IPS-15b (cell line): Measurements from ENCODE around the gene NGF.
A peak's percentile ranks its signal among the peaks of the same experiment; 100 is the strongest.
"Not testable (repeated sequence)": the region's sequence is repeated elsewhere in the genome, so short reads cannot be mapped to it uniquely, and the experiment has no call there.

Experiments
- H3K27me3 ChIP-seq: one replicate; pipeline ENCODE4 v1.6.1; 2013; ENCODE audit warnings: low read length; ENCODE audit not compliant: control insufficient read depth, insufficient read depth
- H3K36me3 ChIP-seq: one replicate; pipeline ENCODE4 v1.6.1; 2013; ENCODE audit warnings: low read length; ENCODE audit not compliant: control insufficient read depth, insufficient read depth
- H3K4me1 ChIP-seq: one replicate; pipeline ENCODE4 v1.6.1; 2013; ENCODE audit warnings: mild to moderate bottlenecking, low read length; ENCODE audit not compliant: control insufficient read depth, insufficient read depth
- H3K4me3 ChIP-seq: one replicate; pipeline ENCODE4 v1.5.1; 2013; ENCODE audit warnings: low read depth, low read length
- H3K9ac ChIP-seq: one replicate; pipeline ENCODE4 v1.6.1; 2013; ENCODE audit warnings: low read depth, mild to moderate bottlenecking, low read length
- H3K9me3 ChIP-seq: one replicate; pipeline ENCODE4 v1.6.1; 2013; ENCODE audit warnings: mild to moderate bottlenecking, low read length; ENCODE audit not compliant: control insufficient read depth, insufficient read depth

Gene NGF

DNA sequence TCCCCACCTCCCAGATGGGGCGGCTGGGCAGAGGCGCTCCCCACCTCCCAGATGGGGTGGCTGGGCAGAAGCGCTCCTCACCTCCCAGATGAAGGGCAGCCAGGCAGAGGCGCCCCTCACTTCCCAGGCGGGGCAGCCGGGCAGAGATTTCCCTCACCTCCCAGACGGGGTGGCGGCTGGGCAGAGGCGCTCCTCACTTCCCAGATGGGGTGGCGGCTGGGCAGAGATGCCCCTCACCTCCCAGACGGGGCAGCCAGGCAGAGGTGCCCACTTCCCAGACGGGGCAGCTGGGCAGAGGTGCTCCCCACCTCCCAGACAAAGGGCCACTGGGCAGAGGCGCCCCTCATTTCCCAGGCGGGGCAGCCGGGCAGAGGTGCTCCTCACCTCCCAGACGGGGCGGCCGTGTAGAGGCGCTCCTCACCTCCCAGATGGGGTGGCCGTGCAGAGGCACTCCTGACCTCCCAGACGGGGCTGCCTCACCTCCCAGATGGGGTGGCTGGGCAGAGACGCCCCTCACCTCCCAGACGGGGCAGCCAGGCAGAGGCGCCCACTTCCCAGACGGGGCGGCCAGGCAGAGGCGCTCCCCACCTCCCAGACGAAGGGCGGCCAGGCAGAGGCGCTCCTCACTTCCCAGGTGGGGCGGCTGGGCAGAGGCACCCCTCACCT, 21.9 kb upstream of the NGF start:
- not testable (repeated sequence) for H3K9ac ChIP-seq, H3K36me3 ChIP-seq, H3K4me1 ChIP-seq, H3K27me3 ChIP-seq, H3K9me3 ChIP-seq, H3K4me3 ChIP-seq

DNA sequence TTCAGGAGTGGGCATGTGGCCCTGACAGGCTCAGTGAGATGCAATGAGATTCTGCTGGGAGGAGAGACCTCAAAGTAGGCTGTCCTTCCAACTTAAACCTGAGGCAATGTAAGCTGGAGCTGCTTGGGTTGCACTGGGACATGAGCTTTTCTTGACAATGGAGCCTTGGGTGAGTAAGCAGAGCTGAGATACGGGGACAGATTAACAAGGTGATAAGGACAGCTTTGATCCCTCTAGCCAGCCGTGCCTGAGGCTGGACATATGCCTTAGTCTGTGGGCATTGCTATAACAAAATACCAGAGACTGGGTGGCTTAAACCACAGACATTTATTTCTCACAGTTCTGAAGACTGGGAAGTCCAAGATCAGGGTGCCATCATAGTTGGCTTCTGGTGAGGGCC, 18.3 kb upstream of the NGF start:
- no peaks in the 10 kb centered on the region for H3K27me3 ChIP-seq
- H3K4me1 ChIP-seq, result no peaks in the 10 kb centered on the region

DNA sequence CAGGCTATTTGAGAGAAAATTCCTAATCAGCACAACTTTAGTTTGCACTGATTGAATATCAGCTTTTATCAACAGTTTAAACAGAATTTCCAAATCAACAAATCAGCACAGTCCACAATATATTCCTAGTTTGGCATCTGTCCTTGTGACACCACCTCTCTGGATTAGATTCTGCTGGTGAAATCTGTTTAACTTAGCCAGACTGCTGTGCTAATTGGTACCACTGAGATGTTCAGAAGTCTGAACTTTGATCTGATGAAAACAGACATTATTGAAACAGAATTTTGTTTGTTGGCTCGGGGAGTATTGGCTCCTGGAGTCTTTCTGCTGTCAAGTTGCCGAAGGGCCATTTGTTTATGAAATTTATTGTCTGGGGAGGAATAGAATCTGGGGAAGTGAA, 17.0 kb upstream of the NGF start:
- Histone ChIP-seq H3K9me3 (no peaks in the 10 kb centered on the region), H3K27me3 (no peaks in the 10 kb centered on the region), H3K9ac (no peak overlapping the region), H3K4me1 (no peaks in the 10 kb centered on the region), H3K36me3 (peaks cover 2% of the 10 kb centered on the region), H3K4me3 (no peak overlapping the region)

More for the DNA sequence above, 18.3 kb upstream of the NGF start:
- Histone ChIP-seq H3K9me3 (no peaks in the 10 kb centered on the region), H3K36me3 (peaks cover 2% of the 10 kb centered on the region), H3K4me3 (no peak overlapping the region), H3K9ac (no peak overlapping the region)

DNA sequence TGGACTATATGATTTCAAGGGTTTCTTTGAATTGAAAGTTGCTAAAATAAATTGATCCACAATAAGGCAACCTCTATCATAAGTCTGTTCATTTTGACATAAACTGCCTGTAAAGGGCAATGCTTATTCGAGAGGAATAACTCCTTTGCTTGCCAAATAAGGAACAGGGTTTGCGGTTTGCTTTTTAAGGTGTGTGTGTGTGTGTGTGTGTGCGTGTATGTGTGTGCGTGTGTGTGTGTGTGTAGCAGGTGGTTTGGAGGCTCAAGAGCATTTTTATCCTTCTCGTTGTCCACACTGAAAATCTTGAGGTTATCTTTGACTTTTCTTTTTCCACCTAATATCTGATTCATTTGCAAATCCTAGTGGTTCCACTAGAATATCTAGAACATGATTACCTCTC, 13.1 kb upstream of the NGF start:
- H3K36me3 ChIP-seq, result no peaks in the 10 kb centered on the region
- no peaks in the 10 kb centered on the region for H3K4me1 ChIP-seq

DNA sequence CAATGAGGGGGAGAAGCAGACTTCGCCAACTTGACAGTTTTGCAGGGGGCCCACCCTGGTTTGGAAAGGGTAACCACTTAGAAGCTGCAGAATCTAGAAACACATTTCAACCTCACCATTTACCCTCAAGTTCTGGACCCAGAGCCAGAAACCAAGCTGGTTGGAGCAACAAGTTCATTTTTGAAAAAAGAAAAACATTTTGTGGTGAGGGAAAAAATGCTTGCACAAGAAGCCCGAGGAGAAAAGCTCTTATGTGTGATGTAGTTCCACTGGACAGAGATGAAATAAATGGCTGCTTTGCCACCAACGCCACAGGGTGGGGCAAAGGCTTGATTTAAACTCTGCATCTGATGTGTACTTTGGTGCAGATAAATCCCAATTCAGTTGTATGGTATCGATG, 10.6 kb upstream of the NGF start:
- H3K9ac ChIP-seq, result no peak overlapping the region
- H3K36me3 ChIP-seq, result no peaks in the 10 kb centered on the region
- no peak overlapping the region for H3K4me3 ChIP-seq
- H3K4me1 ChIP-seq, result no peaks in the 10 kb centered on the region
- H3K27me3 ChIP-seq, result no peaks in the 10 kb centered on the region
- H3K9me3 ChIP-seq, result no peaks in the 10 kb centered on the region

More for the DNA sequence above, 13.1 kb upstream of the NGF start:
- Histone ChIP-seq H3K4me3 (no peak overlapping the region), H3K9me3 (no peaks in the 10 kb centered on the region), H3K9ac (no peak overlapping the region), H3K27me3 (no peaks in the 10 kb centered on the region)

DNA sequence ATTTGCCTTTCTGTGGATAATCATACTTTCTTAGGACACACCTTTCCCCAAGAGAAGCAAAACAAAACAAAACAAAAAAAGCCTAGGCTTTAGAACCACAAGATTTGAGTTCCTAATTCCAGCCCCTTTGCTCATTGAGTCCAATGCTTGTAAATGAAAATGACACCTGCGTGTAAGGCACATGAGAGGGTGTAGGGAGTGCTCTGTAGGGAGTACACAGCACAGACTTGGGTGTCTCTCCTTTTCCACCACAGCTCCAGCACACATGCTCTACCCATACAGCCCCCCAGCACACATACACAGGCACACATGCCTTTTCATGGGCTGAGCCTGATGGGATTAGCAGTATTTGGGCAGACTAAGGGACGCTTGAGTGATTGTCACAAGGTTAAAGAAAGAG, 9.2 kb upstream of the NGF start:
- H3K27me3 ChIP-seq, result no peaks in the 10 kb centered on the region
- no peak overlapping the region for H3K4me3 ChIP-seq
- no peaks in the 10 kb centered on the region for H3K9me3 ChIP-seq
- no peaks in the 10 kb centered on the region for H3K36me3 ChIP-seq
- no peak overlapping the region for H3K9ac ChIP-seq
- no peaks in the 10 kb centered on the region for H3K4me1 ChIP-seq

DNA sequence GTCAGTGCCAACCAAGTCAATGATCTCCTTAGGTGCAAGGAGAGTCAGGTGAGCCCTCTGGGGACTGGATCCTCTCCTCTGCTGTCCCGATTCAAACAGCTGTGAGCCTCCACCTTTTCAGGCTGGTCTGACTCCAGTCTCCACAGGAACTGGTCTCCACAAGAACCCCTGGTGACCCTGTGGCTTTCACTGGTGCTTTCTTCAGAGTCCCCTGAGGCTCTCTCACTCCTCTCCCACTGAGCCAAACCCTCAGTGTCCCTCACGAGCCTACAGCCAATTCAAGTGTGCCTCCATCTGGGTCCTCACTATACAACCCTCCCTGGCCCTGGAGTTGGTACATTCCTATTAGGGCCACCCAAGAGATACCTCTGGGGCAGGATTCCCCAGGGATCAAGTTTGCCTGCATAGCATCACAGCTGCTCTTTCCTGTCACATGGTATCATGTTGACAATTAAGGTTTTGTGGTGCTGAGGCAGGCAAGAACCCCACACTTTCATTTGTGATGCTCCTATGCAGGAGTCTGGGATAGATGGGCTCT, 5.2 kb upstream of the NGF start:
- Histone ChIP-seq H3K9me3 (no peaks in the 10 kb centered on the region), H3K9ac (no peak overlapping the region), H3K36me3 (no peaks in the 10 kb centered on the region), H3K4me1 (no peaks in the 10 kb centered on the region), H3K4me3 (no peak overlapping the region), H3K27me3 (peaks cover 31% of the 10 kb centered on the region)

DNA sequence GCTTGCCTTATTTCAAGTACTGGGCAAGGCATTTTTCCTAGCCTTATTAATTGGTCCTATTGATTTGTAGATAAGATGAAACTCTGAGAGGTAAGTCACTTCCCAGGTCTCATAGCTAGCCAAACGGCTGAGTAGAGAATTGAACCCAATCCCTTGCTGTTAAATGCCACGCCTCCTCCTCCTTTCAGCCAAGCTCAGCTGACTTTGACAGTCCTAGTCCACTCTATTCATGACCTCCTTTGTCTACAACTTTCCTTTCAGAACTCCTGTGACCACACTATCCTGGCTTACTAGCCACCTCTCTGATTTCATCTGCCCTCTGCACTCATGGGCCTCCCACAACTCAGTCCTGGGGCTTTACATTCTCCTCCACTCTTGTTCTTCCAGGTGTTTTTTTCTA, 3.9 kb upstream of the NGF start:
- H3K4me1 ChIP-seq, result peaks cover 2% of the 10 kb centered on the region
- no peaks in the 10 kb centered on the region for H3K36me3 ChIP-seq
- peaks cover 37% of the 10 kb centered on the region for H3K27me3 ChIP-seq
- H3K9ac ChIP-seq, result no peak overlapping the region
- no peak overlapping the region for H3K4me3 ChIP-seq
- no peaks in the 10 kb centered on the region for H3K9me3 ChIP-seq

DNA sequence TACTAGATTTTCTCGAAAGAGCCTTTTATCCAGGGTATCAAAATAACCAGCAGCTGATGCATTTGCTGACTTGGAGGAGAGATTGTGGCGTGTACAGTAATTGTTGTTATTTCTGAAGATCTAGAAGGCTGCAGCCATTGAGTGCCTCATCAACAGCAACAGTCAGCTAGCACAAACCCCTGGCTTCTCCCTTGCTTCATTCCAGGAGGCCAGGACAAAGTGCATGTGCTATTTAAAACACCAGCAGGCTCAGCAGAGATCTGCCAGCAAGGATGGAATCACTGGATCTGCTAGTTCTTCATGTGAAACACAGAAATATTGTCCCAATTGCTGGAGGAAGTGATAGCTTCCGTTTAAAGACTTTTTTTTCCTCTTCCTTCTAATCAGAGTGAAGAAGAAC, 2.8 kb upstream of the NGF start:
- Histone ChIP-seq H3K4me1 (peaks cover 2% of the 10 kb centered on the region), H3K36me3 (no peaks in the 10 kb centered on the region), H3K9me3 (no peaks in the 10 kb centered on the region), H3K4me3 (no peak overlapping the region), H3K27me3 (peaks cover 48% of the 10 kb centered on the region), H3K9ac (no peak overlapping the region)

DNA sequence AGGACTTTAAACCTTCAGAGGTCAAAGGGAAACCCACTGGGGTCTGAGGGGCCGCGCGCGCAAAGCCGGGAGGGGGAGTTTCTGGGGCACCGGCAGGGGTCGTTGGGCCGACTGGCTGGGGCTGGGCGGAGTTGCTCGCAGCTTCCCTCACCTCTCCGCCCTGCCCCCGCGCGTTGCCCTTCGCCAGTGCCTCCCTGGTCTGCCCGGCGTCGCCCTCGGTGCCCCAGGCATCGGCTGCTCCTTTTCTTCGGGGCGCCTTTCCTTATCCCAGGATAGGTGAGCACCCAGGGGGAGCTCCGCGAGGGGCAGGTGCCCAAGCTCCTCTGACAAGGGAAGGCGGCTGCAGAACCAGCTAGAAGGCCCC, 390 bp upstream of the NGF start:
- H3K9ac ChIP-seq, result no peak overlapping the region

DNA sequence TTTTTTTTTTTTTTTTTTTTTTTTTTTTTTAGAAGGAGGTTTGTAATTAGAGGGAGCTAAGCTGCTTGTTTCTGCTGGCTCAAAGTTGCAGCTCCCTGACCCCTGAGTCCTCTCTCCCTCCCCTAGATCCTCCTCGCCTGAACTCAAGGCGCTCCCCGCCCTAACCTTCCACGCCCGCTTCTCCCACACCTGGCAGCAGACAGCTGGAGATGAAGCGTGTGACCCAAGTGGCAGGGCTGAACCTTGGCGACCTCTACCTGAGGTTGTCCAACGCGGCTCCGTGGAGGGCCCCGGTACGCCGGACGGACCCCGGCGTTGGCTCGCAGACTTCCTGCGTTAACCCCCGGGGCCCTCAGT, 795 bp downstream of the NGF start:
- peak overlapping the region; percentile 88 for H3K4me3 ChIP-seq
- H3K27me3 ChIP-seq, result peaks cover 73% of the 10 kb centered on the region
- H3K9me3 ChIP-seq, result no peaks in the 10 kb centered on the region
- no peaks in the 10 kb centered on the region for H3K36me3 ChIP-seq
- H3K4me1 ChIP-seq, result peaks cover 2% of the 10 kb centered on the region
- no peak overlapping the region for H3K9ac ChIP-seq

More for the DNA sequence above, 390 bp upstream of the NGF start:
- H3K27me3 ChIP-seq, result peaks cover 69% of the 10 kb centered on the region
- H3K4me1 ChIP-seq, result peaks cover 2% of the 10 kb centered on the region
- H3K4me3 ChIP-seq, result peak overlapping the region; percentile 88
- no peaks in the 10 kb centered on the region for H3K36me3 ChIP-seq
- H3K9me3 ChIP-seq, result no peaks in the 10 kb centered on the region

DNA sequence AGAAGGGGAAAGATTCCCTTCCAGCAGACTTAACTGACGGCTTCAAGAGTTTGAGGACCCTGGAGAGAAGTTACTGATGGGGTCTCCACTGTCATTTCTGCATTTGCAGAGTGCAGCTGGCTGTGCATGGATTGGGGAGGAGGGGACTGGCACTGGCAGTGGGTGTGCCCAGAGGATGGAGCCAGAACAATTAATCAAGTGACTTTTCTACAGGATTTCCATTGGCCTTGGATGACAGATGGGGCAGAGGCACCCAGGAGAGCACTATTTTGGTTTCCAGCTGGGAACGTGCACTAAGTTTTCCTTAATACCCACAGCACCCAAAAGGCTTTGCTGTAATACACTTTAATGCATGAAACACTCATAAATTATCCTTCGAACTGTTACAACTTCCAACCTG, 1.3 kb downstream of the NGF start:
- Histone ChIP-seq H3K36me3 (no peaks in the 10 kb centered on the region), H3K4me1 (peaks cover 2% of the 10 kb centered on the region), H3K9ac (no peak overlapping the region), H3K27me3 (peaks cover 73% of the 10 kb centered on the region), H3K4me3 (peak overlapping the region; percentile 88), H3K9me3 (no peaks in the 10 kb centered on the region)
